ENCODE measurements around the gene TAMALIN.

GRCh38 chr12:51960890-51961289 is 45.9 kb upstream of the TAMALIN start:
- TF ChIP-seq CTCF (IDR thresholded peaks at IDR 0.05; ENCODE audit: poor library complexity), result no peak
- no peak for TF ChIP-seq EZH2 (IDR thresholded peaks at IDR 0.05; ENCODE audit: borderline replicate concordance)
